ENCODE measurements around the gene AGBL3.
"Not testable (repeated sequence)": the region's sequence is repeated elsewhere in the genome, so short reads cannot be mapped to it uniquely, and the experiment has no call there.

Gene AGBL3

GRCh38 chr7:135168489-135169140 lies 182.3 kb downstream of the AGBL3 start:
- DNase-seq (ENCODE audit: low read depth in 2 of 2), result no peak

- DNase-seq (ENCODE audit: low read depth in 2 of 2), result peak; percentile 59 to 60
These were observed 183.0 kb downstream of the AGBL3 start for GRCh38 chr7:135169141-135169963.

GRCh38 chr7:135169964-135170273 lies 183.6 kb downstream of the AGBL3 start:
- DNase-seq (ENCODE audit: low read depth in 2 of 2), result no peak

GRCh38 chr7:135170274-135170997 lies 184.1 kb downstream of the AGBL3 start, which contains the start of gene CYREN:
Gene CYREN, minus strand, starts transcription at chr7:135170707. Its CDS starts 1,785 bp downstream, at chr7:135168922.
- DNase-seq (ENCODE audit: low read depth in 2 of 2), result peak; percentile 90 to 93

GRCh38 chr7:135170998-135171481 lies 184.7 kb downstream of the AGBL3 start:
- DNase-seq (ENCODE audit: low read depth in 2 of 2), result not testable (repeated sequence)

- DNase-seq (ENCODE audit: low read depth in 2 of 2), result not testable (repeated sequence)
These were observed 185.4 kb downstream of the AGBL3 start for GRCh38 chr7:135171581-135172291.

- DNase-seq (ENCODE audit: low read depth in 2 of 2), result not testable (repeated sequence)
These were observed 187.6 kb downstream of the AGBL3 start for GRCh38 chr7:135173916-135174315.

- no peak for DNase-seq (ENCODE audit: low read depth in 2 of 2)
These were observed 188.6 kb downstream of the AGBL3 start for GRCh38 chr7:135174941-135175340.

- DNase-seq (ENCODE audit: low read depth in 2 of 2), result no peak
These were observed 189.6 kb downstream of the AGBL3 start for GRCh38 chr7:135175931-135176330.

GRCh38 chr7:135177028-135177696 lies 190.9 kb downstream of the AGBL3 start:
- DNase-seq (ENCODE audit: low read depth in 2 of 2), result no peak

- no peak for DNase-seq (ENCODE audit: low read depth in 2 of 2)
These were observed 192.1 kb downstream of the AGBL3 start for GRCh38 chr7:135178364-135178763.

GRCh38 chr7:135179321-135179925 lies 193.1 kb downstream of the AGBL3 start:
- DNase-seq (ENCODE audit: low read depth in 2 of 2), result no peak

GRCh38 chr7:135180122-135180521 lies 193.8 kb downstream of the AGBL3 start:
- no peak for DNase-seq (ENCODE audit: low read depth in 2 of 2)

GRCh38 chr7:135181261-135181928 lies 195.1 kb downstream of the AGBL3 start:
- DNase-seq (ENCODE audit: low read depth in 2 of 2), result no peak

- DNase-seq (ENCODE audit: low read depth in 2 of 2), result no peak
These were observed 195.8 kb downstream of the AGBL3 start for GRCh38 chr7:135181929-135182678.

GRCh38 chr7:135183478-135183877 lies 197.2 kb downstream of the AGBL3 start:
- DNase-seq (ENCODE audit: low read depth in 2 of 2), result no peak

- no peak for DNase-seq (ENCODE audit: low read depth in 2 of 2)
These were observed 198.0 kb downstream of the AGBL3 start for GRCh38 chr7:135184254-135184841.
